ENCODE results near the gene SCYL2.
"Not testable (repeated sequence)": the region's sequence is repeated elsewhere in the genome, so short reads cannot be mapped to it uniquely, and the experiment has no call there.

The SCYL2 gene

GRCh38 chr12:100265732-100266584 lies 1.0 kb upstream of the SCYL2 start:
- no peak for DNase-seq

- DNase-seq, result no peak
Observed at GRCh38 chr12:100266585-100266834, 467 bp upstream of the SCYL2 start.

- DNase-seq, result peak in 1 of 2 donors; percentile 55
Observed at GRCh38 chr12:100267603-100268281, 765 bp downstream of the SCYL2 start.

GRCh38 chr12:100268835-100269564 lies 2.0 kb downstream of the SCYL2 start:
- peak in 1 of 2 donors; percentile 3 for DNase-seq

- no peak for DNase-seq
Observed at GRCh38 chr12:100273782-100274181, 6.8 kb downstream of the SCYL2 start.

- no peak for DNase-seq
Observed at GRCh38 chr12:100274291-100274690, 7.3 kb downstream of the SCYL2 start.

- no peak for DNase-seq
Observed at GRCh38 chr12:100279159-100279558, 12.2 kb downstream of the SCYL2 start.

- DNase-seq, result no peak
Observed at GRCh38 chr12:100279607-100280244, 12.7 kb downstream of the SCYL2 start.

GRCh38 chr12:100284556-100284955 lies 17.6 kb downstream of the SCYL2 start:
- DNase-seq, result not testable (repeated sequence)

- DNase-seq, result no peak
Observed at GRCh38 chr12:100289038-100289437, 22.1 kb downstream of the SCYL2 start.

GRCh38 chr12:100290016-100290415 lies 23.0 kb downstream of the SCYL2 start:
- no peak for DNase-seq

GRCh38 chr12:100293017-100293416 lies 26.0 kb downstream of the SCYL2 start:
- no peak for DNase-seq

GRCh38 chr12:100294366-100294765 lies 27.4 kb downstream of the SCYL2 start:
- not testable (repeated sequence) for DNase-seq

- no peak for DNase-seq
Observed at GRCh38 chr12:100295764-100296555, 29.0 kb downstream of the SCYL2 start.

GRCh38 chr12:100302081-100302480 lies 35.1 kb downstream of the SCYL2 start:
- no peak for DNase-seq

- no peak for DNase-seq
Observed at GRCh38 chr12:100303831-100304230, 36.9 kb downstream of the SCYL2 start.

- DNase-seq, result not testable (repeated sequence)
Observed at GRCh38 chr12:100304334-100304733, 37.4 kb downstream of the SCYL2 start.

- DNase-seq, result not testable (repeated sequence)
Observed at GRCh38 chr12:100308138-100308537, 41.2 kb downstream of the SCYL2 start.

GRCh38 chr12:100311317-100311716 lies 44.3 kb downstream of the SCYL2 start:
- no peak for DNase-seq

GRCh38 chr12:100317371-100317770 lies 50.4 kb downstream of the SCYL2 start:
- DNase-seq, result no peak

GRCh38 chr12:100324498-100324897 lies 57.5 kb downstream of the SCYL2 start:
- no peak for DNase-seq

- DNase-seq, result no peak
Observed at GRCh38 chr12:100326208-100326607, 59.2 kb downstream of the SCYL2 start.
